ENCODE results near the gene GUCY1A1. TPM values are rescaled to one million over a fixed set of nuclear protein-coding genes. Genes with fewer than 3 reads are reported as not detected.

The GUCY1A1 gene
- total RNA-seq, 2 experiments from 2014 or later = not detected

GRCh38 chr4:155688211-155688610 is 21.6 kb downstream of the GUCY1A1 start:
- intact Hi-C loops (cut with micrococcal nuclease; ENCODE audit: unreplicated experiment) = no loop called here
- no TSS peak for BruUV-seq (replicated peaks)

GRCh38 chr4:155688860-155689259 is 22.2 kb downstream of the GUCY1A1 start:
- CTCF ChIA-PET (ENCODE audit: unreplicated experiment) = no interaction called here
- no TSS peak for BruUV-seq (replicated peaks)
- Histone ChIP-seq H2AFZ (ENCODE audit: low read length) (no peak overlapping the region), H3K4me2 (ENCODE audit: low read length) (no peak overlapping the region), H3K79me2 (ENCODE audit: insufficient read depth, low read depth, low read length) (no peaks in the 10 kb centered on the region), H3K27ac (ENCODE audit: low read depth, low read length, poor library complexity, severe bottlenecking) (no peak overlapping the region), H3K9me2 (ENCODE audit: insufficient read depth, low read length) (no peaks in the 10 kb centered on the region), H3K4me3 (ENCODE audit: low read depth, low read length, poor library complexity, severe bottlenecking) (no peak overlapping the region), H3K9me3 (ENCODE audit: low read length) (no peaks in the 10 kb centered on the region), H3K4me1 (ENCODE audit: insufficient read depth, low read length, poor library complexity, severe bottlenecking) (no peaks in the 10 kb centered on the region), H4K20me1 (ENCODE audit: insufficient read depth, low read length) (no peaks in the 10 kb centered on the region), H3K36me3 (ENCODE audit: insufficient read depth, low read length) (no peaks in the 10 kb centered on the region)
- intact Hi-C loops (cut with micrococcal nuclease; ENCODE audit: unreplicated experiment) = no loop called here
- POLR2A ChIA-PET = no interaction called here
- no peak for DNase-seq (ENCODE audit: low spot score)
- TF ChIP-seq CTCF (conservative IDR thresholded peaks at IDR 0.05; ENCODE audit: low read length) = no peak
- TF ChIP-seq EZH2phosphoT487 (IDR thresholded peaks at IDR 0.05; ENCODE audit: borderline replicate concordance, low read depth, low read length) = no peak

More at GRCh38 chr4:155688211-155688610, 21.6 kb downstream of the GUCY1A1 start:
- Histone ChIP-seq H3K4me2 (ENCODE audit: low read length) (no peak overlapping the region), H3K36me3 (ENCODE audit: insufficient read depth, low read length) (no peaks in the 10 kb centered on the region), H3K27ac (ENCODE audit: low read depth, low read length, poor library complexity, severe bottlenecking) (no peak overlapping the region), H3K4me3 (ENCODE audit: low read depth, low read length, poor library complexity, severe bottlenecking) (no peak overlapping the region), H4K20me1 (ENCODE audit: insufficient read depth, low read length) (no peaks in the 10 kb centered on the region), H3K9me2 (ENCODE audit: insufficient read depth, low read length) (no peaks in the 10 kb centered on the region), H3K9me3 (ENCODE audit: low read length) (no peaks in the 10 kb centered on the region), H3K79me2 (ENCODE audit: insufficient read depth, low read depth, low read length) (no peaks in the 10 kb centered on the region), H3K4me1 (ENCODE audit: insufficient read depth, low read length, poor library complexity, severe bottlenecking) (no peaks in the 10 kb centered on the region), H2AFZ (ENCODE audit: low read length) (no peak overlapping the region)
- ChIA-PET POLR2A (no interaction called here), CTCF (ENCODE audit: unreplicated experiment) (no interaction called here)
- DNase-seq (ENCODE audit: low spot score) = no peak
- TF ChIP-seq CTCF (conservative IDR thresholded peaks at IDR 0.05; ENCODE audit: low read length) (no peak), EZH2phosphoT487 (IDR thresholded peaks at IDR 0.05; ENCODE audit: borderline replicate concordance, low read depth, low read length) (no peak)

GRCh38 chr4:155690044-155690837 is 23.6 kb downstream of the GUCY1A1 start:
- Histone ChIP-seq H2AFZ (ENCODE audit: low read length) (no peak overlapping the region), H3K4me2 (ENCODE audit: low read length) (no peak overlapping the region), H3K4me3 (ENCODE audit: low read depth, low read length, poor library complexity, severe bottlenecking) (no peak overlapping the region), H3K9me2 (ENCODE audit: insufficient read depth, low read length) (no peaks in the 10 kb centered on the region), H3K36me3 (ENCODE audit: insufficient read depth, low read length) (no peaks in the 10 kb centered on the region), H3K4me1 (ENCODE audit: insufficient read depth, low read length, poor library complexity, severe bottlenecking) (no peaks in the 10 kb centered on the region), H3K9me3 (ENCODE audit: low read length) (no peaks in the 10 kb centered on the region), H3K27ac (ENCODE audit: low read depth, low read length, poor library complexity, severe bottlenecking) (no peak overlapping the region), H4K20me1 (ENCODE audit: insufficient read depth, low read length) (no peaks in the 10 kb centered on the region), H3K79me2 (ENCODE audit: insufficient read depth, low read depth, low read length) (no peaks in the 10 kb centered on the region)
- POLR2A ChIA-PET = no interaction called here
- intact Hi-C loops (cut with micrococcal nuclease; ENCODE audit: unreplicated experiment) = no loop called here
- CTCF ChIA-PET (ENCODE audit: unreplicated experiment) = no interaction called here
- TF ChIP-seq EZH2phosphoT487 (IDR thresholded peaks at IDR 0.05; ENCODE audit: borderline replicate concordance, low read depth, low read length) (no peak), CTCF (conservative IDR thresholded peaks at IDR 0.05; ENCODE audit: low read length) (no peak)
- no TSS peak for BruUV-seq (replicated peaks)
- no peak for DNase-seq (ENCODE audit: low spot score)
